ENCODE data around the gene C19orf53.

- TF ChIP-seq EZH2phosphoT487 (IDR thresholded peaks at IDR 0.05; ENCODE audit: insufficient read depth, low read depth) (no peak), EZH2 (IDR thresholded peaks at IDR 0.05; ENCODE audit: insufficient read depth, poor library complexity, severe bottlenecking) (no peak)
These were observed 32.5 kb downstream of the C19orf53 start for GRCh38 chr19:13806728-13807127.
